ENCODE measurements around the gene RPS19.

DNA sequence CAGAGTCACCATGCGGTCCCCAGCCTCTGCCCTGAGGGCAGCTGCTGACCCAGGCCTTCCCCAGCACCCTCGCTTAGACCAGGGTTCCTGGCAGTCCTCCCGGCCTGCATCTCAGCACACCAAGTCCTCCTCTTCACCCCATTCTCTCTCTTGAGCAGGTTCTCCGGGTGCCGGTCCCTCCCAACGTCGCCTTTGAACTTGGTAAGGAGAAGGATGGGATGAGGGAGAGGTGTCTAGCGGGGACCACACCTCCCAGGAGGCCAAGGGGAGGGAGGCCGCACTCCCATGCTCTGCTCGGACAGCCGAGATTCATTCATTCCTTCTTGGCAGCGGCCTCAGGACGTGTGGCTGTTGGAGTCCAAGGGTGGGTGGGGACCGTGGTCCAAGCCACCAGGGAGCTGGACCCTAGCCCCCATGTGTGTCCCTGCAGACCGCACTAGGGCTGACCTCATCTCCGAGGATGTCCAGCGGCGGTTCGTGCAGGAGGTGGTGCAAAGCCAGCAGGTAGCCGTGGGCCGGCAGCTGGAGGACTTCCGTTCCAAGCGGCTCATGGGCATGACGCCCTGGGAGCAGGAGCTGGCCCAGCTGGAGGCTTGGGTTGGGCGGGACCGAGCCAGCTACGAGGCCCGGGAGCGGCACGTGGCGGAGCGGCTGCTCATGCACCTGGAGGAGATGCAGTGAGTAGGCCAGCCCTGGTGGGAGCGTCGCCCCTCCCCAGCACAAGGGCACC is 32.3 kb downstream of the RPS19 start:
- TF ChIP-seq, protein P1, sequence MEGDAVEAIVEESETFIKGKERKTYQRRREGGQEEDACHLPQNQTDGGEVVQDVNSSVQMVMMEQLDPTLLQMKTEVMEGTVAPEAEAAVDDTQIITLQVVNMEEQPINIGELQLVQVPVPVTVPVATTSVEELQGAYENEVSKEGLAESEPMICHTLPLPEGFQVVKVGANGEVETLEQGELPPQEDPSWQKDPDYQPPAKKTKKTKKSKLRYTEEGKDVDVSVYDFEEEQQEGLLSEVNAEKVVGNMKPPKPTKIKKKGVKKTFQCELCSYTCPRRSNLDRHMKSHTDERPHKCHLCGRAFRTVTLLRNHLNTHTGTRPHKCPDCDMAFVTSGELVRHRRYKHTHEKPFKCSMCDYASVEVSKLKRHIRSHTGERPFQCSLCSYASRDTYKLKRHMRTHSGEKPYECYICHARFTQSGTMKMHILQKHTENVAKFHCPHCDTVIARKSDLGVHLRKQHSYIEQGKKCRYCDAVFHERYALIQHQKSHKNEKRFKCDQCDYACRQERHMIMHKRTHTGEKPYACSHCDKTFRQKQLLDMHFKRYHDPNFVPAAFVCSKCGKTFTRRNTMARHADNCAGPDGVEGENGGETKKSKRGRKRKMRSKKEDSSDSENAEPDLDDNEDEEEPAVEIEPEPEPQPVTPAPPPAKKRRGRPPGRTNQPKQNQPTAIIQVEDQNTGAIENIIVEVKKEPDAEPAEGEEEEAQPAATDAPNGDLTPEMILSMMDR (IDR thresholded peaks at IDR 0.05), result no peak
- TF ChIP-seq POLR2A (IDR thresholded peaks at IDR 0.05) (no peak), POLR2AphosphoS5 (IDR thresholded peaks at IDR 0.05) (no peak)

Measured in prostate gland (tissue), 2 donors.